GM23338 (cell line): ENCODE results near the gene MRTFA. TPM values are rescaled to one million over a fixed set of nuclear protein-coding genes. Genes with fewer than 3 reads are reported as not detected.

Experiments used
- ATAC-seq: fragments of 200-7000 bp; cut with Tn5 transposase; 3 replicates; pipeline ENCODE4 v1.9.1; 2020
- DNase-seq: peaks from one replicate; pipeline ENCODE4 v3.0.0-alpha.2; 2015; ENCODE audit warnings: low spot score
- H2AFZ ChIP-seq: fragments of 200-600 bp; sonication (generic); 2 replicates; pipeline ENCODE4 v1.8.0; 2016; ENCODE audit warnings: antibody characterized with exemption, mild to moderate bottlenecking, moderate library complexity
- H3F3A ChIP-seq: fragments of 200-600 bp; sonication (generic); replicated peaks from 2 replicates; pipeline ENCODE4 v1.8.0; 2017; ENCODE audit warnings: antibody characterized with exemption, mixed run types, low read depth
- H3K27ac ChIP-seq: fragments of 200-600 bp; sonication (generic); 2 replicates; pipeline ENCODE4 v1.6.1; 2016; ENCODE audit warnings: low read depth
- H3K27me3 ChIP-seq: fragments of 200-600 bp; sonication (generic); 2 replicates; pipeline ENCODE4 v1.8.0; 2016; ENCODE audit warnings: mild to moderate bottlenecking, mixed run types, moderate library complexity; ENCODE audit not compliant: insufficient read depth
- H3K36me3 ChIP-seq: fragments of 200-600 bp; sonication (generic); 2 replicates; pipeline ENCODE4 v1.8.0; 2016; ENCODE audit warnings: mild to moderate bottlenecking; ENCODE audit not compliant: insufficient read depth
- H3K4me1 ChIP-seq: fragments of 200-600 bp; sonication (generic); 2 replicates; pipeline ENCODE4 v1.8.0; 2016; ENCODE audit warnings: mild to moderate bottlenecking, moderate library complexity; ENCODE audit not compliant: insufficient read depth
- H3K4me2 ChIP-seq: fragments of 200-600 bp; sonication (generic); 2 replicates; pipeline ENCODE4 v1.7.1; 2017; ENCODE audit warnings: mixed run types
- H3K4me3 ChIP-seq: fragments of 200-600 bp; sonication (generic); 2 replicates; pipeline ENCODE4 v1.6.1; 2016; ENCODE audit warnings: mixed run types
- H3K79me2 ChIP-seq: fragments of 200-600 bp; sonication (generic); replicated peaks from 2 replicates; pipeline ENCODE4 v1.8.0; 2017; ENCODE audit warnings: mild to moderate bottlenecking; ENCODE audit not compliant: insufficient read depth
- H3K9me2 ChIP-seq: fragments of 200-600 bp; sonication (generic); 2 replicates; pipeline ENCODE4 v1.8.0; 2017; ENCODE audit not compliant: insufficient read depth
- H4K20me1 ChIP-seq: fragments of 200-600 bp; sonication (generic); replicated peaks from 2 replicates; pipeline ENCODE4 v1.8.0; 2017; ENCODE audit warnings: mild to moderate bottlenecking; ENCODE audit not compliant: insufficient read depth
- H3K27ac Mint-ChIP-seq: 2 replicates; pipeline ENCODE4 v1.8.0; 2020; ENCODE audit warnings: inconsistent platforms, mild to moderate bottlenecking, moderate library complexity, mixed read lengths
- H3K27me3 Mint-ChIP-seq: 3 replicates; pipeline ENCODE4 v1.8.0; 2022; ENCODE audit warnings: low read depth, mild to moderate bottlenecking, moderate library complexity, mixed read lengths, inconsistent platforms; ENCODE audit not compliant: insufficient read depth, poor library complexity
- H3K36me3 Mint-ChIP-seq: 3 replicates; pipeline ENCODE4 v1.8.0; 2021; ENCODE audit warnings: low read depth, mild to moderate bottlenecking, inconsistent platforms, moderate library complexity, mixed read lengths
- H3K4me1 Mint-ChIP-seq: 3 replicates; pipeline ENCODE4 v1.8.0; 2020; ENCODE audit warnings: mild to moderate bottlenecking, inconsistent platforms, mixed read lengths
- H3K4me3 Mint-ChIP-seq: 3 replicates; pipeline ENCODE4 v1.8.0; 2021; ENCODE audit warnings: moderate library complexity, mild to moderate bottlenecking, inconsistent platforms, mixed read lengths
- H3K9me3 Mint-ChIP-seq: 3 replicates; pipeline ENCODE4 v1.8.0; 2020; ENCODE audit warnings: moderate library complexity, mild to moderate bottlenecking, inconsistent platforms, mixed read lengths
- ETS1 ChIP-seq: IDR thresholded peaks from 2 replicates; pipeline ENCODE4 v1.6.1; 2016; ENCODE audit warnings: antibody characterized with exemption
- EZH2 ChIP-seq: fragments of 200-600 bp; sonication (generic); IDR thresholded peaks from one replicate; pipeline ENCODE4 v1.8.0; 2017; ENCODE audit warnings: antibody characterized with exemption, mild to moderate bottlenecking, low read depth; ENCODE audit not compliant: unreplicated experiment
- EZH2phosphoT487 ChIP-seq: fragments of 200-600 bp; sonication (generic); IDR thresholded peaks from one replicate; pipeline ENCODE4 v1.8.1; 2018; ENCODE audit warnings: antibody characterized with exemption; ENCODE audit not compliant: unreplicated experiment
- JUNB ChIP-seq: IDR thresholded peaks from one replicate; pipeline ENCODE4 v1.6.1; 2016; ENCODE audit warnings: antibody characterized with exemption; ENCODE audit not compliant: unreplicated experiment
- POLR2AphosphoS5 ChIP-seq: IDR thresholded peaks from 2 replicates; pipeline ENCODE4 v1.6.1; 2016; ENCODE audit warnings: antibody characterized with exemption, low read depth
- ZNF331 ChIP-seq: fragments of 250-450 bp; sonication (Bioruptor Pico); IDR thresholded peaks from 2 replicates; pipeline ENCODE4 v1.5.0; 2020; ENCODE audit warnings: low read depth, mild to moderate bottlenecking, moderate library complexity
- ZNF462 ChIP-seq: fragments of 250-450 bp; sonication (Bioruptor Pico); IDR thresholded peaks from 2 replicates; pipeline ENCODE4 v1.5.0; 2020; ENCODE audit warnings: mild to moderate bottlenecking, moderate library complexity
- polyA plus RNA-seq: library from polyadenylated mRNA; unstranded; fragments of >200 nt; fragmentation: Nextera tagmentation; extraction: Ambion mirVana; gene quantifications from 2 replicates; pipeline ENCODE4 v1.2.1, GENCODE V29; 2016
- total RNA-seq: library from RNA; depleted of rRNA; stranded (reverse); fragments of >200 nt; shearing (Covaris generic); gene quantifications from 2 replicates; pipeline ENCODE4 v1.2.3, GENCODE V29; 2014
- TF ChIP-seq, protein P1 (sequence below): IDR thresholded peaks from one replicate; pipeline ENCODE4 v1.6.1; 2018; ENCODE audit warnings: antibody characterized with exemption; ENCODE audit not compliant: unreplicated experiment
- TF ChIP-seq, protein P2 (sequence below), 2 experiments: fragments of 200-600 bp in 1 of 2; sonication (generic) in 1 of 2; conservative IDR thresholded peaks; 2 replicates each; pipeline versions ENCODE4 v1.5.1 to v1.6.1; 2016 to 2017; ENCODE audit warnings: antibody characterized with exemption in 2 of 2, low read depth in 2 of 2, mild to moderate bottlenecking in 2 of 2, moderate library complexity in 1 of 2

Gene MRTFA
- total and polyA plus RNA-seq, 2 experiments from 2014 or later = 18.1 to 92.4 TPM

GRCh38 chr22:40642316-40642715 lies 5.8 kb upstream of the MRTFA start:
- no peak for ATAC-seq
- Mint-ChIP-seq H3K27me3 (peaks cover 16% of the 10 kb centered on the region), H3K27ac (no peak overlapping the region), H3K9me3 (no peaks in the 10 kb centered on the region), H3K4me3 (no peak overlapping the region), H3K4me1 (peaks cover 6% of the 10 kb centered on the region), H3K36me3 (no peaks in the 10 kb centered on the region)
- TF ChIP-seq ZNF331 (CRISPR knock-in tag) (no peak), POLR2AphosphoS5 (no peak)
- no peaks in the 10 kb centered on the region for H4K20me1 ChIP-seq
- H3K9me2 ChIP-seq = no peaks in the 10 kb centered on the region
- no peaks in the 10 kb centered on the region for H3K4me1 ChIP-seq
- H3K79me2 ChIP-seq = no peaks in the 10 kb centered on the region
- H3K4me3 ChIP-seq = no peak overlapping the region
- DNase-seq = no peak
- no peaks in the 10 kb centered on the region for H3K36me3 ChIP-seq
- peaks cover 3% of the 10 kb centered on the region; the same call in 1 of the 2 replicates for H3K27me3 ChIP-seq
- H3F3A ChIP-seq = no peaks in the 10 kb centered on the region
- H2AFZ ChIP-seq = no peak overlapping the region
- H3K27ac ChIP-seq = no peak overlapping the region
- H3K4me2 ChIP-seq = no peak overlapping the region

GRCh38 chr22:40641269-40641668 lies 4.8 kb upstream of the MRTFA start:
- peaks cover 18% of the 10 kb centered on the region for H3K27me3 Mint-ChIP-seq
- Histone ChIP-seq H3K4me2 (no peak overlapping the region), H3K36me3 (no peaks in the 10 kb centered on the region), H3K27me3 (peaks cover 3% of the 10 kb centered on the region; the same call in 1 of the 2 replicates), H4K20me1 (no peaks in the 10 kb centered on the region), H3K4me3 (no peak overlapping the region), H3K79me2 (no peaks in the 10 kb centered on the region), H2AFZ (no peak overlapping the region; the same call in 1 of the 2 replicates), H3K4me1 (no peaks in the 10 kb centered on the region), H3K9me2 (no peaks in the 10 kb centered on the region), H3F3A (no peaks in the 10 kb centered on the region), H3K27ac (no peak overlapping the region)
- peaks cover 6% of the 10 kb centered on the region for H3K4me1 Mint-ChIP-seq
- H3K36me3 Mint-ChIP-seq = no peaks in the 10 kb centered on the region
- no peaks in the 10 kb centered on the region for H3K9me3 Mint-ChIP-seq
- no peak overlapping the region for H3K4me3 Mint-ChIP-seq
- TF ChIP-seq ZNF462 (no peak), JUNB (no peak), EZH2 (no peak), ZNF331 (CRISPR knock-in tag) (no peak), ETS1 (no peak), EZH2phosphoT487 (no peak)
- TF ChIP-seq, protein P1, sequence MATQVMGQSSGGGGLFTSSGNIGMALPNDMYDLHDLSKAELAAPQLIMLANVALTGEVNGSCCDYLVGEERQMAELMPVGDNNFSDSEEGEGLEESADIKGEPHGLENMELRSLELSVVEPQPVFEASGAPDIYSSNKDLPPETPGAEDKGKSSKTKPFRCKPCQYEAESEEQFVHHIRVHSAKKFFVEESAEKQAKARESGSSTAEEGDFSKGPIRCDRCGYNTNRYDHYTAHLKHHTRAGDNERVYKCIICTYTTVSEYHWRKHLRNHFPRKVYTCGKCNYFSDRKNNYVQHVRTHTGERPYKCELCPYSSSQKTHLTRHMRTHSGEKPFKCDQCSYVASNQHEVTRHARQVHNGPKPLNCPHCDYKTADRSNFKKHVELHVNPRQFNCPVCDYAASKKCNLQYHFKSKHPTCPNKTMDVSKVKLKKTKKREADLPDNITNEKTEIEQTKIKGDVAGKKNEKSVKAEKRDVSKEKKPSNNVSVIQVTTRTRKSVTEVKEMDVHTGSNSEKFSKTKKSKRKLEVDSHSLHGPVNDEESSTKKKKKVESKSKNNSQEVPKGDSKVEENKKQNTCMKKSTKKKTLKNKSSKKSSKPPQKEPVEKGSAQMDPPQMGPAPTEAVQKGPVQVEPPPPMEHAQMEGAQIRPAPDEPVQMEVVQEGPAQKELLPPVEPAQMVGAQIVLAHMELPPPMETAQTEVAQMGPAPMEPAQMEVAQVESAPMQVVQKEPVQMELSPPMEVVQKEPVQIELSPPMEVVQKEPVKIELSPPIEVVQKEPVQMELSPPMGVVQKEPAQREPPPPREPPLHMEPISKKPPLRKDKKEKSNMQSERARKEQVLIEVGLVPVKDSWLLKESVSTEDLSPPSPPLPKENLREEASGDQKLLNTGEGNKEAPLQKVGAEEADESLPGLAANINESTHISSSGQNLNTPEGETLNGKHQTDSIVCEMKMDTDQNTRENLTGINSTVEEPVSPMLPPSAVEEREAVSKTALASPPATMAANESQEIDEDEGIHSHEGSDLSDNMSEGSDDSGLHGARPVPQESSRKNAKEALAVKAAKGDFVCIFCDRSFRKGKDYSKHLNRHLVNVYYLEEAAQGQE = no peak
- TF ChIP-seq, protein P2, sequence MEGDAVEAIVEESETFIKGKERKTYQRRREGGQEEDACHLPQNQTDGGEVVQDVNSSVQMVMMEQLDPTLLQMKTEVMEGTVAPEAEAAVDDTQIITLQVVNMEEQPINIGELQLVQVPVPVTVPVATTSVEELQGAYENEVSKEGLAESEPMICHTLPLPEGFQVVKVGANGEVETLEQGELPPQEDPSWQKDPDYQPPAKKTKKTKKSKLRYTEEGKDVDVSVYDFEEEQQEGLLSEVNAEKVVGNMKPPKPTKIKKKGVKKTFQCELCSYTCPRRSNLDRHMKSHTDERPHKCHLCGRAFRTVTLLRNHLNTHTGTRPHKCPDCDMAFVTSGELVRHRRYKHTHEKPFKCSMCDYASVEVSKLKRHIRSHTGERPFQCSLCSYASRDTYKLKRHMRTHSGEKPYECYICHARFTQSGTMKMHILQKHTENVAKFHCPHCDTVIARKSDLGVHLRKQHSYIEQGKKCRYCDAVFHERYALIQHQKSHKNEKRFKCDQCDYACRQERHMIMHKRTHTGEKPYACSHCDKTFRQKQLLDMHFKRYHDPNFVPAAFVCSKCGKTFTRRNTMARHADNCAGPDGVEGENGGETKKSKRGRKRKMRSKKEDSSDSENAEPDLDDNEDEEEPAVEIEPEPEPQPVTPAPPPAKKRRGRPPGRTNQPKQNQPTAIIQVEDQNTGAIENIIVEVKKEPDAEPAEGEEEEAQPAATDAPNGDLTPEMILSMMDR (conservative IDR thresholded peaks at IDR 0.05; ENCODE audit: low read depth in 2 of 2) = no peak
- no peak for ATAC-seq
- DNase-seq = no peak
- H3K27ac Mint-ChIP-seq = no peak overlapping the region
